ENCODE results near the gene POFUT2. TPM values are rescaled to one million over a fixed set of nuclear protein-coding genes. Genes with fewer than 3 reads are reported as not detected.

The POFUT2 gene
- 33.1 and 33.8 TPM in 2 replicates for polyA plus RNA-seq (2013)

GRCh38 chr21:45287438-45288391 is at the start of gene POFUT2:
Gene POFUT2, minus strand, starts transcription at chr21:45287895. Its CDS starts 24 bp downstream, at chr21:45287871.
- Histone ChIP-seq H3K9me3 (ENCODE audit: insufficient read depth, low read depth, low read length) (no peaks in the 10 kb centered on the region), H2AK5ac (ENCODE audit: low read length) (peak within 1 kb of the TSS; percentile 22), H3K27me3 (ENCODE audit: insufficient read depth, low read length) (no peaks in the 10 kb centered on the region), H3K79me2 (ENCODE audit: control insufficient read depth, insufficient read depth, low read length, poor library complexity) (peaks cover 7% of the 10 kb centered on the region), H3K4me3 (ENCODE audit: low read depth, low read length) (peak within 1 kb of the TSS; percentile 90), H3K4me2 (ENCODE audit: low read length) (peak within 1 kb of the TSS; percentile 89), H2BK12ac (ENCODE audit: low read length) (no peak within 1 kb of the TSS), H2BK5ac (ENCODE audit: low read depth, low read length, poor library complexity) (peak within 1 kb of the TSS; percentile 60), H3K23ac (ENCODE audit: low read length) (no peak within 1 kb of the TSS), H3K4me1 (ENCODE audit: control insufficient read depth in 1 of 2, insufficient read depth in 2 of 2, low read length in 2 of 2) (peaks cover 19 to 26% of the 10 kb centered on the region in 2 experiments), H4K12ac (ENCODE audit: low read depth, low read length) (peak within 1 kb of the TSS; percentile 61), H2AFZ (ENCODE audit: insufficient read depth, low read length, poor library complexity) (peak within 1 kb of the TSS; percentile 70), H3K9ac (ENCODE audit: low read length) (peak within 1 kb of the TSS; percentile 94), H4K91ac (ENCODE audit: low read depth, low read length) (peak within 1 kb of the TSS; percentile 87), H3K14ac (ENCODE audit: low read length) (peak within 1 kb of the TSS; percentile 84), H3K79me1 (ENCODE audit: low read length) (peaks cover 14% of the 10 kb centered on the region), H3K18ac (ENCODE audit: low read length) (peak within 1 kb of the TSS; percentile 74), H3K27ac (ENCODE audit: low read depth, low read length) (peak within 1 kb of the TSS; percentile 74), H2BK120ac (ENCODE audit: insufficient read depth, low read length, poor library complexity) (peak within 1 kb of the TSS; percentile 44), H3K36me3 (ENCODE audit: control insufficient read depth in 1 of 2, insufficient read depth in 2 of 2, low read length in 2 of 2) (peaks cover 29 to 33% of the 10 kb centered on the region in 2 experiments), H3K4ac (ENCODE audit: low read depth, low read length) (peak within 1 kb of the TSS; percentile 74), H4K8ac (ENCODE audit: low read depth, low read length) (peak within 1 kb of the TSS; percentile 81)
- no CpG with 5 or more reads among the region's 90 CpGs for WGBS (ENCODE audit: extremely low coverage, insufficient coverage, insufficient read length)
- DNase-seq: peak; percentile 94 to 99

GRCh38 chr21:45336870-45337269 is 49.2 kb upstream of the POFUT2 start:
- Histone ChIP-seq H2AK5ac (ENCODE audit: low read length) (peak overlapping the region; percentile 27), H3K4me1 (ENCODE audit: control insufficient read depth in 1 of 2, insufficient read depth in 2 of 2, low read length in 2 of 2) (peaks cover 13 to 18% of the 10 kb centered on the region in 2 experiments), H4K91ac (ENCODE audit: low read depth, low read length) (peak overlapping the region; percentile 42), H3K9me3 (ENCODE audit: insufficient read depth, low read depth, low read length) (peaks cover 3% of the 10 kb centered on the region), H3K18ac (ENCODE audit: low read length) (no peak overlapping the region), H3K79me2 (ENCODE audit: control insufficient read depth, insufficient read depth, low read length, poor library complexity) (no peaks in the 10 kb centered on the region), H4K12ac (ENCODE audit: low read depth, low read length) (no peak overlapping the region), H2BK5ac (ENCODE audit: low read depth, low read length, poor library complexity) (no peak overlapping the region), H3K79me1 (ENCODE audit: low read length) (peaks cover 10% of the 10 kb centered on the region), H3K23ac (ENCODE audit: low read length) (no peak overlapping the region), H3K36me3 (ENCODE audit: control insufficient read depth in 1 of 2, insufficient read depth in 2 of 2, low read length in 2 of 2) (no peaks in the 10 kb centered on the region), H3K4ac (ENCODE audit: low read depth, low read length) (no peak overlapping the region), H3K4me2 (ENCODE audit: low read length) (no peak overlapping the region), H3K9ac (ENCODE audit: low read length) (no peak overlapping the region), H3K14ac (ENCODE audit: low read length) (no peak overlapping the region), H3K4me3 (ENCODE audit: low read depth, low read length) (no peak overlapping the region), H2BK12ac (ENCODE audit: low read length) (no peak overlapping the region), H4K8ac (ENCODE audit: low read depth, low read length) (peak overlapping the region; percentile 5), H2AFZ (ENCODE audit: insufficient read depth, low read length, poor library complexity) (no peak overlapping the region), H3K27me3 (ENCODE audit: insufficient read depth, low read length) (no peaks in the 10 kb centered on the region), H3K27ac (ENCODE audit: low read depth, low read length) (no peak overlapping the region), H2BK120ac (ENCODE audit: insufficient read depth, low read length, poor library complexity) (peak overlapping the region; percentile 23)
- DNase-seq: no peak
- whole genome bisulfite sequencing (ENCODE audit: extremely low coverage, insufficient coverage, insufficient read length): no CpG with 5 or more reads among the region's 8 CpGs

GRCh38 chr21:45336535-45336810 is 48.8 kb upstream of the POFUT2 start:
- Histone ChIP-seq H3K79me2 (ENCODE audit: control insufficient read depth, insufficient read depth, low read length, poor library complexity) (no peaks in the 10 kb centered on the region), H3K9ac (ENCODE audit: low read length) (no peak overlapping the region), H3K23ac (ENCODE audit: low read length) (no peak overlapping the region), H3K18ac (ENCODE audit: low read length) (no peak overlapping the region), H3K4me2 (ENCODE audit: low read length) (no peak overlapping the region), H2AFZ (ENCODE audit: insufficient read depth, low read length, poor library complexity) (no peak overlapping the region), H4K8ac (ENCODE audit: low read depth, low read length) (no peak overlapping the region), H2BK12ac (ENCODE audit: low read length) (no peak overlapping the region), H3K4me3 (ENCODE audit: low read depth, low read length) (no peak overlapping the region), H4K91ac (ENCODE audit: low read depth, low read length) (no peak overlapping the region), H4K12ac (ENCODE audit: low read depth, low read length) (no peak overlapping the region), H3K27me3 (ENCODE audit: insufficient read depth, low read length) (no peaks in the 10 kb centered on the region), H3K27ac (ENCODE audit: low read depth, low read length) (no peak overlapping the region), H3K9me3 (ENCODE audit: insufficient read depth, low read depth, low read length) (peaks cover 3% of the 10 kb centered on the region), H2BK5ac (ENCODE audit: low read depth, low read length, poor library complexity) (no peak overlapping the region), H3K36me3 (ENCODE audit: control insufficient read depth in 1 of 2, insufficient read depth in 2 of 2, low read length in 2 of 2) (no peaks in the 10 kb centered on the region), H3K79me1 (ENCODE audit: low read length) (peaks cover 12% of the 10 kb centered on the region), H3K4ac (ENCODE audit: low read depth, low read length) (no peak overlapping the region), H2AK5ac (ENCODE audit: low read length) (peak overlapping the region; percentile 2), H2BK120ac (ENCODE audit: insufficient read depth, low read length, poor library complexity) (no peak overlapping the region), H3K4me1 (ENCODE audit: control insufficient read depth in 1 of 2, insufficient read depth in 2 of 2, low read length in 2 of 2) (peaks cover 13 to 18% of the 10 kb centered on the region in 2 experiments), H3K14ac (ENCODE audit: low read length) (no peak overlapping the region)
- no CpG with 5 or more reads among the region's 4 CpGs for WGBS (ENCODE audit: extremely low coverage, insufficient coverage, insufficient read length)
- DNase-seq: no peak

- no peak overlapping the region for H3K27ac ChIP-seq (ENCODE audit: low read depth, low read length)
- H2BK12ac ChIP-seq (ENCODE audit: low read length): no peak overlapping the region
- H3K9me3 ChIP-seq (ENCODE audit: insufficient read depth, low read depth, low read length): peaks cover 3% of the 10 kb centered on the region
- peaks cover 14% of the 10 kb centered on the region for H3K79me1 ChIP-seq (ENCODE audit: low read length)
- no peak for DNase-seq
- H2AK5ac ChIP-seq (ENCODE audit: low read length): peak overlapping the region; percentile 35
- WGBS (ENCODE audit: extremely low coverage, insufficient coverage, insufficient read length): no CpG with 5 or more reads among the region's 19 CpGs
- H4K91ac ChIP-seq (ENCODE audit: low read depth, low read length): peak overlapping the region; percentile 29
- H2BK120ac ChIP-seq (ENCODE audit: insufficient read depth, low read length, poor library complexity): no peak overlapping the region
- no peaks in the 10 kb centered on the region for H3K36me3 ChIP-seq (ENCODE audit: control insufficient read depth in 1 of 2, insufficient read depth in 2 of 2, low read length in 2 of 2)
- H4K8ac ChIP-seq (ENCODE audit: low read depth, low read length): no peak overlapping the region
- H3K4me2 ChIP-seq (ENCODE audit: low read length): no peak overlapping the region
- H2AFZ ChIP-seq (ENCODE audit: insufficient read depth, low read length, poor library complexity): no peak overlapping the region
- H3K4ac ChIP-seq (ENCODE audit: low read depth, low read length): no peak overlapping the region
- no peak overlapping the region for H3K14ac ChIP-seq (ENCODE audit: low read length)
- H4K12ac ChIP-seq (ENCODE audit: low read depth, low read length): no peak overlapping the region
- H3K4me3 ChIP-seq (ENCODE audit: low read depth, low read length): no peak overlapping the region
- no peaks in the 10 kb centered on the region for H3K79me2 ChIP-seq (ENCODE audit: control insufficient read depth, insufficient read depth, low read length, poor library complexity)
- no peak overlapping the region for H3K18ac ChIP-seq (ENCODE audit: low read length)
- H3K9ac ChIP-seq (ENCODE audit: low read length): no peak overlapping the region
- no peak overlapping the region for H2BK5ac ChIP-seq (ENCODE audit: low read depth, low read length, poor library complexity)
- H3K23ac ChIP-seq (ENCODE audit: low read length): no peak overlapping the region
- no peaks in the 10 kb centered on the region for H3K27me3 ChIP-seq (ENCODE audit: insufficient read depth, low read length)
- H3K4me1 ChIP-seq (ENCODE audit: control insufficient read depth in 1 of 2, insufficient read depth in 2 of 2, low read length in 2 of 2): peaks cover 8 to 17% of the 10 kb centered on the region in 2 experiments
Measured at GRCh38 chr21:45335761-45336534, 48.3 kb upstream of the POFUT2 start.

All from trophoblast cell (in vitro differentiated cells and primary cell).